ENCODE measurements around the gene PRRT4. TPM values are rescaled to one million over a fixed set of nuclear protein-coding genes. Genes with fewer than 3 reads are reported as not detected.

Gene PRRT4
- total RNA-seq, 1 donor from 2014 or later = 0.26 TPM

- Histone ChIP-seq H3K9me3 (no peaks in the 10 kb centered on the region), H3K4me1 (peaks cover 9% of the 10 kb centered on the region), H3K27me3 (peaks cover 20% of the 10 kb centered on the region), H3K4me3 (no peak overlapping the region), H3K36me3 (no peaks in the 10 kb centered on the region), H3K27ac (no peak overlapping the region)
- intact Hi-C loops (cut with DNase I) = no loop called here
- no peak for TF ChIP-seq CTCF (IDR thresholded peaks at IDR 0.05)
- ATAC-seq = no peak
- no peak for DNase-seq
Measured at GRCh38 chr7:128364166-128364870, 2.8 kb upstream of the PRRT4 start.

GRCh38 chr7:128363261-128363721, 1.8 kb upstream of the PRRT4 start:
- ATAC-seq (no peak), DNase-seq (no peak)
- TF ChIP-seq CTCF (IDR thresholded peaks at IDR 0.05) = no peak
- Histone ChIP-seq H3K4me1 (peaks cover 9% of the 10 kb centered on the region), H3K9me3 (no peaks in the 10 kb centered on the region), H3K27ac (no peak overlapping the region), H3K36me3 (no peaks in the 10 kb centered on the region), H3K4me3 (no peak overlapping the region), H3K27me3 (peaks cover 23% of the 10 kb centered on the region)
- intact Hi-C loops (cut with DNase I) = no loop called here

- DNase-seq (no peak), ATAC-seq (no peak)
- H3K27me3 ChIP-seq = peaks cover 20% of the 10 kb centered on the region
- no peak overlapping the region for H3K27ac ChIP-seq
- TF ChIP-seq CTCF (IDR thresholded peaks at IDR 0.05) = no peak
- peaks cover 9% of the 10 kb centered on the region for H3K4me1 ChIP-seq
- H3K4me3 ChIP-seq = no peak overlapping the region
- H3K36me3 ChIP-seq = no peaks in the 10 kb centered on the region
- H3K9me3 ChIP-seq = no peaks in the 10 kb centered on the region
- intact Hi-C loops (cut with DNase I) = no loop called here
Measured at GRCh38 chr7:128362670-128363069, 1.2 kb upstream of the PRRT4 start.

- ATAC-seq (no peak), DNase-seq (no peak)
- Histone ChIP-seq H3K9me3 (no peaks in the 10 kb centered on the region), H3K4me3 (peak overlapping the region; percentile 6), H3K27me3 (peaks cover 25% of the 10 kb centered on the region), H3K4me1 (peaks cover 9% of the 10 kb centered on the region), H3K27ac (no peak overlapping the region), H3K36me3 (no peaks in the 10 kb centered on the region)
- intact Hi-C loops (cut with DNase I) = no loop called here
- no peak for TF ChIP-seq CTCF (IDR thresholded peaks at IDR 0.05)
Measured at GRCh38 chr7:128360359-128360678, 1.2 kb downstream of the PRRT4 start.

GRCh38 chr7:128359939-128360338, 1.6 kb downstream of the PRRT4 start:
- no peak overlapping the region for H3K4me3 ChIP-seq
- no peaks in the 10 kb centered on the region for H3K36me3 ChIP-seq
- peaks cover 9% of the 10 kb centered on the region for H3K4me1 ChIP-seq
- H3K27me3 ChIP-seq = peaks cover 25% of the 10 kb centered on the region
- DNase-seq (no peak), ATAC-seq (no peak)
- intact Hi-C loops (cut with DNase I) = no loop called here
- TF ChIP-seq CTCF (IDR thresholded peaks at IDR 0.05) = no peak
- no peak overlapping the region for H3K27ac ChIP-seq
- no peaks in the 10 kb centered on the region for H3K9me3 ChIP-seq

GRCh38 chr7:128359336-128359735, 2.2 kb downstream of the PRRT4 start:
- H3K36me3 ChIP-seq = no peaks in the 10 kb centered on the region
- peaks cover 9% of the 10 kb centered on the region for H3K4me1 ChIP-seq
- no peak overlapping the region for H3K4me3 ChIP-seq
- no peaks in the 10 kb centered on the region for H3K9me3 ChIP-seq
- no peak for DNase-seq
- no peak for TF ChIP-seq CTCF (IDR thresholded peaks at IDR 0.05)
- H3K27me3 ChIP-seq = peaks cover 21% of the 10 kb centered on the region
- ATAC-seq = no peak
- intact Hi-C loops (cut with DNase I) = no loop called here
- no peak overlapping the region for H3K27ac ChIP-seq
